GM12878 (cell line): ENCODE results near the gene ADAM23. TPM values are rescaled to one million over a fixed set of nuclear protein-coding genes. Genes with fewer than 3 reads are reported as not detected.

Experiments
- ATAC-seq: fragments of 200-7000 bp; cut with Tn5 transposase; 3 replicates; pipeline ENCODE4 v1.9.1; 2020; ENCODE audit warnings: mild to moderate bottlenecking, moderate library complexity
- BruUV-seq: library from RNA; stranded (reverse); fragments of 400-500 nt; replicated peaks from 2 replicates; lab custom pipeline; 2021; lab: Mats Ljungman, UMichigan
- CTCF ChIA-PET: fragments of 300-600 bp; sonication (Branson Sonifier 250); formaldehyde crosslinking; extraction: SDS; loops from one replicate; lab custom pipeline; 2021; ENCODE audit warnings: inconsistent platforms; lab: Yijun Ruan, JAX
- POLR2A ChIA-PET: fragments of 350-600 bp; formaldehyde crosslinking; extraction: SDS; loops from one replicate; lab custom pipeline; 2021; ENCODE audit warnings: inconsistent platforms; lab: Charles Lee
- RAD21 ChIA-PET: fragments of 300-600 bp; sonication (Branson Sonifier 250); formaldehyde crosslinking; loops from one replicate; lab custom pipeline; 2023; ENCODE audit warnings: antibody characterized with exemption; ENCODE audit not compliant: unreplicated experiment; lab: Charles Lee
- SMC1A ChIA-PET: fragments of 300-600 bp; sonication (Branson Sonifier 250); formaldehyde crosslinking; loops from one replicate; lab custom pipeline; 2023; ENCODE audit not compliant: unreplicated experiment, uncharacterized antibody; lab: Charles Lee
- DNase-seq: peaks from one replicate; pipeline ENCODE4 v3.0.0-alpha.2; 2011; ENCODE audit warnings: low read depth, low spot score
- FAIRE-seq: peaks from 3 replicates; lab custom pipeline; 2011; peaks lifted over from hg19 to GRCh38; lab: Jason Lieb, UNC
- H2AFZ ChIP-seq: 2 replicates; pipeline ENCODE4 v1.6.0; 2011; ENCODE audit warnings: low read depth, low read length, control low read depth; ENCODE audit not compliant: control insufficient read depth
- H3K27ac ChIP-seq: 2 replicates; pipeline ENCODE4 v1.5.1; 2011; ENCODE audit warnings: control low read depth; ENCODE audit not compliant: control insufficient read depth, insufficient read depth
- H3K27me3 ChIP-seq, 2 experiments: replicated peaks in 1 of 2; 2 replicates each; pipeline versions ENCODE4 v1.6.0 to v1.6.1; 2011; ENCODE audit warnings: low read length in 1 of 2; ENCODE audit not compliant: control insufficient read depth in 2 of 2, insufficient read depth in 2 of 2
- H3K36me3 ChIP-seq, 2 experiments: 2 replicates each; pipeline ENCODE4 v1.5.1; 2011; ENCODE audit warnings: low read length in 1 of 2; ENCODE audit not compliant: control insufficient read depth in 2 of 2, insufficient read depth in 2 of 2
- H3K4me1 ChIP-seq: 2 replicates; pipeline ENCODE4 v1.6.1; 2011; ENCODE audit warnings: mild to moderate bottlenecking, low read length, moderate library complexity, mixed read lengths; ENCODE audit not compliant: control insufficient read depth, insufficient read depth
- H3K4me2 ChIP-seq: 2 replicates; pipeline ENCODE4 v1.6.0; 2011; ENCODE audit warnings: control low read depth; ENCODE audit not compliant: control insufficient read depth, insufficient read depth
- H3K4me3 ChIP-seq: fragments of 200-600 bp; sonication (generic); 2 replicates; pipeline ENCODE4 v1.5.1; 2016
- H3K79me2 ChIP-seq: 2 replicates; pipeline ENCODE4 v1.6.0; 2011; ENCODE audit warnings: low read length; ENCODE audit not compliant: control insufficient read depth, insufficient read depth
- H3K9ac ChIP-seq: 2 replicates; pipeline ENCODE4 v1.8.0; 2011; ENCODE audit warnings: low read length, control low read depth, mixed read lengths; ENCODE audit not compliant: control insufficient read depth, insufficient read depth
- H3K9me3 ChIP-seq: replicated peaks from 3 replicates; pipeline ENCODE4 v1.5.1; 2011; ENCODE audit warnings: mild to moderate bottlenecking, low read length; ENCODE audit not compliant: control insufficient read depth, insufficient read depth
- H4K20me1 ChIP-seq: 2 replicates; pipeline ENCODE4 v1.6.0; 2011; ENCODE audit not compliant: control insufficient read depth, insufficient read depth
- BHLHE40 ChIP-seq, 2 experiments: fragments of 450-650 bp in 1 of 2; IDR thresholded peaks; 2 replicates each; pipeline ENCODE4 v1.6.1; 2011 to 2017; ENCODE audit warnings: low read depth in 2 of 2, borderline replicate concordance in 1 of 2, improper control_type of control experiment in 1 of 2, low read length in 1 of 2, mild to moderate bottlenecking in 1 of 2
- ESRRA ChIP-seq: IDR thresholded peaks from 2 replicates; pipeline ENCODE4 v1.6.1; 2012; ENCODE audit warnings: mild to moderate bottlenecking, low read length, improper control_type of control experiment
- IRF4 ChIP-seq: IDR thresholded peaks from 2 replicates; pipeline ENCODE4 v1.6.1; 2011; ENCODE audit warnings: low read depth, low read length
- LARP7 ChIP-seq: fragments of 450-650 bp; IDR thresholded peaks from 2 replicates; pipeline ENCODE4 v1.6.1; 2017; ENCODE audit warnings: mild to moderate bottlenecking
- MXI1 ChIP-seq: fragments of 150-350 bp; IDR thresholded peaks from 2 replicates; pipeline ENCODE4 v1.6.1; 2011; ENCODE audit warnings: low read depth, mild to moderate bottlenecking, inconsistent platforms, low read length, improper control_type of control experiment
- PBX3 ChIP-seq: IDR thresholded peaks from 2 replicates; pipeline ENCODE4 v1.6.1; 2011; ENCODE audit warnings: mild to moderate bottlenecking, low read depth, low read length, moderate library complexity; ENCODE audit not compliant: insufficient replicate concordance
- PML ChIP-seq: IDR thresholded peaks from 2 replicates; pipeline ENCODE4 v1.6.1; 2012; ENCODE audit warnings: low read length, inconsistent platforms
- RFX5 ChIP-seq: IDR thresholded peaks from 2 replicates; pipeline ENCODE4 v1.6.1; 2011; ENCODE audit warnings: low read depth, low read length, improper control_type of control experiment
- SP1 ChIP-seq: IDR thresholded peaks from one replicate; pipeline ENCODE4 v1.6.1; 2011; ENCODE audit warnings: low read depth, low read length
- SPI1 ChIP-seq: IDR thresholded peaks from 2 replicates; pipeline ENCODE4 v1.6.1; 2011; ENCODE audit warnings: low read depth, mild to moderate bottlenecking, low read length, moderate library complexity, borderline replicate concordance; ENCODE audit not compliant: insufficient read depth
- YY1 ChIP-seq: IDR thresholded peaks from 2 replicates; pipeline ENCODE4 v1.6.1; 2011; ENCODE audit warnings: low read depth, mild to moderate bottlenecking, low read length
- ZNF24 ChIP-seq: fragments of 450-650 bp; IDR thresholded peaks from 2 replicates; pipeline ENCODE4 v1.6.1; 2017; ENCODE audit warnings: antibody characterized with exemption, mild to moderate bottlenecking
- in situ Hi-C: fragments of 300-500 bp; cut with MboI; formaldehyde crosslinking; loops from 9 replicates; pipeline ENCODE4 v1.14.3; 2018; ENCODE audit warnings: mixed read lengths
- intact Hi-C: fragments of 100-400 bp; cut with micrococcal nuclease; formaldehyde crosslinking; loops from one replicate; pipeline ENCODE4 v1.14.2; 2022; ENCODE audit not compliant: unreplicated experiment
- polyA plus RNA-seq, 11 experiments: library from polyadenylated mRNA; depleted of rRNA in 4 of 11; unstranded in 6 of 11; stranded (reverse) in 5 of 11; fragments of >200 nt; fragmentation: Nextera tagmentation in 4 of 11; fragmentation: Illumina TruSeq in 1 of 11; extraction: Ambion mirVana in 4 of 11; extraction: Trizol in 1 of 11; gene quantifications; 1 replicate in 1 of 11; 2 replicates in 10 of 11; pipeline versions ENCODE4 v1.2.1 to v1.2.3, GENCODE V29; 2011 to 2016; ENCODE audit warnings: inconsistent platforms in 2 of 11, missing spikeins in 2 of 11, low read depth in 1 of 11
- total RNA-seq, 4 experiments: library from RNA; depleted of rRNA in 3 of 4; stranded (reverse); fragments of >200 nt in 3 of 4; fragmentation: Illumina TruSeq in 1 of 4; extraction: Trizol in 1 of 4; gene quantifications; 2 replicates each; pipeline versions ENCODE4 v1.2.1 to v1.2.3, GENCODE V29; 2013 to 2021
- TF ChIP-seq, protein P1 (sequence below): fragments of 450-650 bp; IDR thresholded peaks from 2 replicates; pipeline ENCODE4 v1.6.1; 2017; ENCODE audit warnings: borderline replicate concordance

The ADAM23 gene
- total and polyA plus RNA-seq, 10 of the 15 experiments (the other 5 are each of a cell fraction or from before 2014, with no cell fraction given) = 5.7 to 41.8 (median 15.6) TPM

DNA sequence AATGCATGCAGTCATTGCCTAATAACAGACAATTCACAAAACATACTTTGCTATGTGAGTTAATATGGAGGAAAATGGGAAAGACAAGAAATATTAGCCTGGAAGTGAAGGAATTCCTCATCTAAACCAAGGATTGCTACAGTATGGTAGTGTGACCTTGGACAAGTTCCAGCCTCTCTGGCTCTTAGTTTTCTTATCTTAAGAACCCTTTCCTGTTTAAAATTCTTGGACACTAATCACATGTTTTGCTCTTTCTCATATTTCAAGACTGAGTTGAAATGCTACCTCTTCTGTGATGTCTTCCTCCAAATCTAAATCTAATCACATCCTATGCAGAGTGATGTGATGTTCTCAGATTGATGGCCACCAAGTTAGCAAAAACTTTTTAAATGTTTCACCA is 20.8 kb upstream of the ADAM23 start:
- intact Hi-C loops = no loop called here
- ChIA-PET POLR2A (no interaction called here), SMC1A (no interaction called here), CTCF (no interaction called here), RAD21 (no interaction called here)
- in situ Hi-C loops = no loop called here
- Histone ChIP-seq H3K9ac (no peak overlapping the region), H3K27ac (no peak overlapping the region), H3K4me1 (no peaks in the 10 kb centered on the region), H3K4me2 (no peak overlapping the region), H2AFZ (no peak overlapping the region), H3K79me2 (no peaks in the 10 kb centered on the region), H3K36me3 (no peaks in the 10 kb centered on the region), H4K20me1 (no peaks in the 10 kb centered on the region), H3K9me3 (peaks cover 4% of the 10 kb centered on the region; the same call in 2 of the 3 replicates), H3K27me3 (no peaks in the 10 kb centered on the region), H3K4me3 (no peak overlapping the region)
- TF ChIP-seq, protein P1, sequence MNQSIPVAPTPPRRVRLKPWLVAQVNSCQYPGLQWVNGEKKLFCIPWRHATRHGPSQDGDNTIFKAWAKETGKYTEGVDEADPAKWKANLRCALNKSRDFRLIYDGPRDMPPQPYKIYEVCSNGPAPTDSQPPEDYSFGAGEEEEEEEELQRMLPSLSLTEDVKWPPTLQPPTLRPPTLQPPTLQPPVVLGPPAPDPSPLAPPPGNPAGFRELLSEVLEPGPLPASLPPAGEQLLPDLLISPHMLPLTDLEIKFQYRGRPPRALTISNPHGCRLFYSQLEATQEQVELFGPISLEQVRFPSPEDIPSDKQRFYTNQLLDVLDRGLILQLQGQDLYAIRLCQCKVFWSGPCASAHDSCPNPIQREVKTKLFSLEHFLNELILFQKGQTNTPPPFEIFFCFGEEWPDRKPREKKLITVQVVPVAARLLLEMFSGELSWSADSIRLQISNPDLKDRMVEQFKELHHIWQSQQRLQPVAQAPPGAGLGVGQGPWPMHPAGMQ = no peak
- TF ChIP-seq SP1 = no peak
- TF ChIP-seq SPI1 = no peak
- TF ChIP-seq PML = no peak
- no peak for TF ChIP-seq RFX5
- TF ChIP-seq ESRRA = no peak
- no peak for TF ChIP-seq YY1
- TF ChIP-seq ZNF24 = no peak
- TF ChIP-seq MXI1 = no peak
- TF ChIP-seq BHLHE40 (IDR thresholded peaks at IDR 0.05; ENCODE audit: borderline replicate concordance in 1 of 2, low read depth in 2 of 2, low read length in 1 of 2) = no peak
- TF ChIP-seq PBX3 = no peak
- TF ChIP-seq LARP7 = no peak
- no peak for TF ChIP-seq IRF4
- FAIRE-seq = no peak
- BruUV-seq = no TSS peak
- DNase-seq = no peak
- no peak for ATAC-seq
